Embryonic facial prominence (tissue), 1 donor: Measurements from ENCODE around the gene DPPA3.
"Not testable (repeated sequence)": the region's sequence is repeated elsewhere in the genome, so short reads cannot be mapped to it uniquely, and the experiment has no call there.

Experiments
- DNase-seq: peaks from one replicate; pipeline ENCODE4 v3.0.0-alpha.2; 2016; ENCODE audit errors: extremely low spot score

DPPA3 gene

DNA sequence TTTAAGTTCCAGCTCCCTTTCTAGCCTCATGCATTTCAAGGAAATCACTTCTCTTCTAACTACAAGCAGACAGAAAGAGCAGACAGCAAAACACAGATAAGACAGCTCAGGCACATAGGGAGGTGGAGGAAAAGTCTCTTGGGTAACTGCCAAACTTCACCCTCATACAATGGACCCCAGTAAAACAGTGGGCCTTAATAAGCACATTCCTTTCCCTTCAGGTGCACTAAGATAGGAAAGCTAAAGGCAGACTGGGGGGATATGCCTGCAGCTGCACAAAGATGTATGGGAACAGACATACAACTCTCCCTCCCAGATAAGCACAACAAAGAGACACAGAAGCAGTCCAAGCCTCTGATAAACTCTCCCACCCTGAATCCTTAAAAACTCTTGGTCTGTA lies 19.8 kb downstream of the DPPA3 start:
- DNase-seq = not testable (repeated sequence)

DNA sequence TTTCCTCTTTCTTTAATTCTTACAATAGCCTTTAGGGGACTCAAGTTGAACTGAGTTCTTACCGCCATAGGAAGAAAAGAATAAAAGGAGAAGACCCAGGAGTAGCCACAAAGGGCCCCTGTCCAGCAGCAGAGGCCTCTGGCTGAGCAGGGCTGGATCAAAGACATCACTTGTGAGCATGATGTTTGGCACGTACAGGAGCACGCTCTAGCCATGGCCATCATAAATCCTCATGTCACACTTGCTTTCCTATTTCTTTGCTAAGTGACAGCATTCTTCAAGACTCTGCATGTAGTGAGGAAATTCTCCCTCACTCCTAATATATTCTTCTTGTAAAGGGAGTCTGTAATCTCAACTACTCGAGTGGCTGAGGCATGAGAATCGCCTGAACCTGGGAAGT lies 20.3 kb downstream of the DPPA3 start:
- no peak for DNase-seq

DNA sequence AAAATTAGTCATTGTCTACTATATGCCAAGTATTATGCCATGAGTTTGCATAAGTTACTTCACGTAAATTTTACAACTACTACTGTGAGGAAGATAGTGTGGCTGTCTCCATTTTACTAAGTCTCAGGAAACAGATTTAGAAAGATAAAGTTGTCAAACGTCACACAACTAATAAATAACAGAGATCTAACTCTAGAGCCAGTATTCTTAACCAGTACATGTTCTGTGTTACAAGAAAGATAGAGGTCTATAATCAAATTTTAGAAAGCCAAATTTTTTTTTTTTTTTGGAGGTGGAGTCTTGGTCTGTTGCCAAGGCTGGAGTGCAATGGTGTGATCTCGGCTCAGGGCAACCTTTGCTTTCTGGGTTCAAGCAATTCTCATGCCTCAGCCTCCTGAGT lies 21.8 kb downstream of the DPPA3 start:
- DNase-seq = no peak

DNA sequence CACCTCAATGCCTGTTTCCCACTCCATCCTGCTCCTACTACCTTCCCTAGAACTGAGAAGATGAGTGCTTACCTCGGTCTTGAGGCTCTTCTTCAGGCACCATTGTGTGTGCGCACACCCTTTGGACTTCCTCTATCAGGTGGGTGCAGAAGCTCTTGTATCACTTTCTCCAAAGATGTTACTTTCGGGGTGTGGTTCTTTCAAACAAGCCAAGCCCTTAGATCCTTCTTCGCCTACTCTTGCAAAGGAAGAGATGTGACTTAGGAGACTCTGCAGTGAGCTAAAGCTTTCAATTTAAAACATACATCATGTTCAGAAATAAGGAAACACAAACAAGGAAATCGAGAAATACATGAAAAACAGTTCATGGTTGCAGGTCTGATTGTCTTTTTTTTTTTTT lies 36.0 kb downstream of the DPPA3 start, which contains the start of gene CLEC4C:
CLEC4C (minus strand) TSS at position 130 of the 400 bp plus-strand sequence; CDS start at position 103, 27 bp downstream.
- no peak for DNase-seq

DNA sequence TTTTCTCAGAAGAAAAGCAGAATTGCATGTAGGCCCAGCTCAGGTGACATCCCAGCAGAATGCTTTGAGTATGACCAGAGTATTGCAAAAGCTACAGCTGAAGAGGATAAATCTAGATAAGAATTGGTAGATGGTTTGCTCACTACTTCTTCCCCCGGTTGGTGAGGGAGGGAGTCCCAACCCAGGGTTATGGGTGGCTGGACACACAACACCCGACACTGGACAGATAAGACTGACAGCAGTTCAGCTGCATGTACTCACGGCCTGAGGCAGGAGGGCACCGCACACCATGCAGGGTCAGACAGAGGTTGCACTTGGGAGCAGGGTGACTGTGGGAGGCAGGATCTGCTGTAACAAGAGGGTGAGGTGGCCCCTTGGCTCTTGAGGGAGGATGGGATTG lies 37.6 kb downstream of the DPPA3 start:
- DNase-seq = no peak

DNA sequence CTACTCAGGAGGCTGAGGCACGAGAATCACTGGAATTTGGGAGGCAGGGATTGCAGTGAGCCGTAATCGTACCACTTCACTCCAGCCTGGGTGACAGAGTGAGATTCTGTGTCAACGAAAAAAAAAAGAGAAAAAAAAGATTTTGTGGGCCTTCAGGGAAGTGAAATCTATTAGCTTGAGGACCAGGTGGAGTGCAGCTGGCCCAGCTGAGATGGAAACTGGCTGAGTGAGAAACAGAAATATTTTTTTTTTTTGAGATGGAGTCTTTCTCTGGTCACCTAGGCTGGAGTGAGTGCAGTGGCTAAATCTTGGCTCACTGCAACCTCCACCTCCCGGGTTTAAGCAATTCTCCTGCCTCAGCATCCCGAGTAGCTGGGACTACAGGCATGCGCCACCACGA lies 38.2 kb downstream of the DPPA3 start:
- DNase-seq = no peak

DNA sequence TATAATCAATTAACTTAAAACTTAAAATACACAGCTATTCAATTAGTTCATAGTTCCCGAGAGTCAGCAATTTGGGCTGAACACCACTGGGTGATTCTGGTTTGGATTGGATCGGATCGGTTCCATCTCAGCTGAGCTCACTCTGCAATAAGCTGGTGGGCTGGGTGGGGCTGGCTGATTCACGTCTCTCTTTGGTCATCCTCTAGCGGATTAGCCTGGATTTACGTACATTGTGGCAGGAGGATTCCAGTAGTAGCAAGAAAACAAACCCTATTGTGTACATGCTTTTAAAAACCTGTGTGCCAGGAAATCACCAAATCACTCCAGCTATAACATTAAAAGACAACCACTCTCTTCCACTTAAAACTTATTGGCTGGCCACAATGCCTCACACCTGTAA lies 39.1 kb downstream of the DPPA3 start:
- DNase-seq = no peak

DNA sequence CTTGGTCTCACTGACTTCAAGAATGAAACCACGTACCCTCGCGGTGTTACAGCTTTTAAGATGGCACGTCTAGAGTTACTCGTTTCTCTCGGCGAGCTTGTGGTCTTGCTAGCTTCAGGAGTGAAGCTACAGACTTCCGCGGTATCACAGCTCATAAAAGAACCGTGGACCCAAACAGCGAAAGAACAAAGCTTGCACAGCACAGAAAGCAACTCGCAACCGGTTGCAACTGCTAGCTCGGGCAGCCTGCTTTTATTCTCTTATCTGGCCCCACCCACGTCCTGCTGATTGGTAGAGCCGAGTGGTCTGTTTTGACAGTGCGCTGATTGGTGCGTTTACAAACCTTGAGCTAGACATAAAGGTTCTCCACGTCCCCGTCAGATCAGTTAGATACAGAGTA lies 40.2 kb downstream of the DPPA3 start:
- DNase-seq = no peak

DNA sequence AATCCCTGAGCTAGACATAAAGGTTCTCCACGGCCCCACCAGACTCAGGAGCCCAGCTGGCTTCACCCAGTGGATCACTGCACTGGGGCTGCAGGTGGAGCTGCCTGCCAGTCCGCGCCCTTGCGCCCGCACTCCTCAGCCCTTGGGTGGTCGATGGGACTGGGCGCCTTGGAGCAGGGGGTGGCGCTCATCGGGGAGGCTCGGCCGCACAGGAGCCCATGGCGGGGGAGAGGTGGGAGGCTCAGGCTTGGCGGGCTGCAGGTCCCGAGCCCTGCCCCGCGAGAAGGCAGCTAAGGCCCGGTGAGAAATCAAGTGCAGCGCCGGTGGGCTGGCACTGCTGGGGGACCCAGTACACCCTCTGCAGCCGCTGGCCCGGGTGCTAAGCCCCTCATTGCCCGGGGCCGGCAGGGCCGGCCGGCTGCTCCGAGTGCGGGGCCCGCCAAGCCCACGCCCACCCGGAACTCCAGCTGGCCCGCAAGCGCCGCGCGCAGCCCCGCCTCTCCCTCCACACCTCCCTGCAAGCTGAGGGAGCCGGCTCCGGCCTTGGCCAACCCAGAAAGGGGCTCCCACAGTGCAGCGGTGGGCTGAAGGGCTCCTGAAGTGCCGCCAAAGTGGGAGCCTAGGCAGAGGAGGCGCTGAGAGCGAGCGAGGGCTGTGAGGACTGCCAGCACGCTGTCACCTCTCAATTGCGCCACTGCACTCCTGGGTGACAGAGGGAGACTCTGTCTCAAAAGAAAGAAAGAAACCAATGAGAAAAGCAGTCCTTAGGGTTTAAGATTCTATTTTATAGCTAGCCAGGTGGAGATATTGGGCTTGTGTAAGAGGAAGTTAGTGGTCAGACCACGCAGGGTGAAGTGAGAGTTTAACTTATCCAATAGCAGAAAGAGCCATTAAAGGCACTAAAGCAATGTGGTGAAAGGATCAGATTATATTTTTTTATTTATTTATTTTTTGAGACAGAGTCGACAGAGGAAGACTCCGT lies 41.0 kb downstream of the DPPA3 start:
- not testable (repeated sequence) for DNase-seq

DNA sequence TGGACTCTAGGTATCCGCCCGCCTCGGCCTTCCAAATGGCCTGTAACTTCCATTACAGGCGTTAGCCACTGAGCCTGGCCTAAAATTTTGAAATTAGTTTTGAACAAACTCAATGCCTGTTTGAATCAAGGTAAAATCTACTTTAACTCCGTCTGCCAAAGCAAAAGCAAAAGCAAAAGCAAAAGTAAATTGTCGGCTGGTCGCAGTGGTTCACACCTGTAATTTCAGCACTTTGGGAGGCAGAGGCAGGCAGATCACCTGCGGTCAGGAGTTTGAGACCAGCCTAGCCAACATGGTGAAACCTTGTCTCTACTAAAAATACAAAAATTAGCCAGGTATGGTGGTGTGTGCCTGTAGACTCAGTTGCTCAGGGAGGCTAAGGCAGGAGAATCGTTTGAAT lies 44.4 kb downstream of the DPPA3 start:
- DNase-seq = not testable (repeated sequence)

DNA sequence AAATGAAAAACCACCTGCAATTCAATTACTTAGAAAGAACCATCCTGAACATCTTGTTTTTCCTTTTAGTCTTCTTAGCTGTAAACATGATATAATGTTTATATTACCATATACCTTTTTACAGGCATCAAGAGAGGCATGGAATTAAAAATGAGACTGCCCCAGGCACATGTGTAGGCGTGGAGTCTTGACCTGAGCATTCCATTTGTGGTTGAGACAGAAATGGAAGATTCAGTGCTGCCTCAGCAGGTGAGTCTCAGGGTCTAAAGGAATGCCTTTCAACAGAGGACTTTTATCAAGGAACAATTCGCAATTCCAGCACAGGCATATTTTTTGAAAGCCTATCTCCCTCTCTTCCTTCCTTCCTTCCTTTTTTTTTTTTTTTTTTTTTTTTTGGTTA lies 45.8 kb downstream of the DPPA3 start:
- DNase-seq = no peak

DNA sequence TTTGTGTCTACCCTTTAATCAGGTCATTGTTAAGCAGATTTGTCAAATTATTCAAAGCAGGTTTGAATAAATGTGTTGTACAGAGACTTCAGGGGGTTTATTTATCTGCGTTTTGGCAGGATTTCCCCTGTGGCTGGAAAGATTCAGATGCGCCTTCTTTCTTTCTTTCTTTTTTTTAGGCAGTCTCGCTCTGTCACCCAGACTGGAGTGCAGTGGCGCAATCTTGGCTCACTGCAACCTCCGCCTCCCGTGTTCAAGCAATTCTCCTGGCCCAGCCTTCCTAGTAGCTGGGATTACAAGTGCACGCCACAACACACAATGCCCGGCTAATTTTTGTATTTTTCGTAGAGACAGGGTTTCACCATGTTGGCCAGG lies 47.5 kb downstream of the DPPA3 start:
- DNase-seq = no peak
